ENCODE results near the gene DRD4.

DNA sequence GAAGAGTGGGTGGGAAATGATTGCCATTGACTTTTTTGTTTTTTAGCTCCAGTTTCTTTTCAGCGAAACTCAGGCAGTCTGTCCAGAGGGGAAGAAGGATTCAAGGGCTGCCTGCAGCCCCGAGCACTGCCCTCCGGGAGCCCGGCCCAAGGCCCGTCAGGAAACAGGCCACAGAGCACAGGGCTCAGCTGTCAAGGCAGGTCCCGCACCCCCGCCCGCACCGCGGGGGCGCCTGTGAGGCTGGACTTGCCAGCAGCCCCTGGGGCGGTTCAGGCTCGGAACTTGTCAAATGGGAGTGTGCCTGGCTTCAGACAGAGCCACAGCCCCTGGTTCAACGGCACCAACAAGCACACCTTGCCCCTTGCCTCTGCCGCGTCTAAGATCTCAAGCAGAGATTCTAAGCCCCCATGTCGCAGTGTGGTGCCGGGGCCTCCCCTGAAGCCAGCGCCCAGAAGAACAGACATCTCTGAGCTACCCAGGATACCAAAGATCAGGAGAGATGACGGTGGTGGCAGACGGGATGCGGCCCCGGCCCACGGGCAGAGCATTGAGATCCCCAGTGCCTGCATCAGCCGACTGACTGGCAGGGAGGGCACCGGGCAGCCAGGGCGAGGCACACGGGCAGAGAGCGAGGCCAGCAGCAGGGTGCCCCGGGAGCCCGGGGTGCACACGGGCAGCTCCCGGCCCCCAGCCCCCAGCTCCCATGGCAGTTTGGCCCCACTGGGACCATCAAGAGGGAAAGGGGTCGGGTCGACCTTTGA, 29.9 kb upstream of the DRD4 start:
- TF ChIP-seq, protein P1, sequence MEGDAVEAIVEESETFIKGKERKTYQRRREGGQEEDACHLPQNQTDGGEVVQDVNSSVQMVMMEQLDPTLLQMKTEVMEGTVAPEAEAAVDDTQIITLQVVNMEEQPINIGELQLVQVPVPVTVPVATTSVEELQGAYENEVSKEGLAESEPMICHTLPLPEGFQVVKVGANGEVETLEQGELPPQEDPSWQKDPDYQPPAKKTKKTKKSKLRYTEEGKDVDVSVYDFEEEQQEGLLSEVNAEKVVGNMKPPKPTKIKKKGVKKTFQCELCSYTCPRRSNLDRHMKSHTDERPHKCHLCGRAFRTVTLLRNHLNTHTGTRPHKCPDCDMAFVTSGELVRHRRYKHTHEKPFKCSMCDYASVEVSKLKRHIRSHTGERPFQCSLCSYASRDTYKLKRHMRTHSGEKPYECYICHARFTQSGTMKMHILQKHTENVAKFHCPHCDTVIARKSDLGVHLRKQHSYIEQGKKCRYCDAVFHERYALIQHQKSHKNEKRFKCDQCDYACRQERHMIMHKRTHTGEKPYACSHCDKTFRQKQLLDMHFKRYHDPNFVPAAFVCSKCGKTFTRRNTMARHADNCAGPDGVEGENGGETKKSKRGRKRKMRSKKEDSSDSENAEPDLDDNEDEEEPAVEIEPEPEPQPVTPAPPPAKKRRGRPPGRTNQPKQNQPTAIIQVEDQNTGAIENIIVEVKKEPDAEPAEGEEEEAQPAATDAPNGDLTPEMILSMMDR (IDR thresholded peaks at IDR 0.05), result no peak
- TF ChIP-seq POLR2AphosphoS5 (IDR thresholded peaks at IDR 0.05) (no peak), POLR2A (IDR thresholded peaks at IDR 0.05) (no peak)

Measured in prostate gland (tissue), 2 donors.